IMR-90 (cell line): ENCODE results near the gene FAF1. TPM values are rescaled to one million over a fixed set of nuclear protein-coding genes. Genes with fewer than 3 reads are reported as not detected.

Experiments
- ATAC-seq: fragments of 200-7000 bp; cut with Tn5 transposase; 2 replicates; pipeline ENCODE4 v1.9.1; 2020; ENCODE audit warnings: low read depth, mild to moderate bottlenecking, moderate library complexity
- BruUV-seq: library from RNA; stranded (reverse); fragments of 400-500 nt; replicated peaks from 2 replicates; lab custom pipeline; 2021; lab: Mats Ljungman, UMichigan
- CTCF ChIA-PET: fragments of 300-600 bp; formaldehyde crosslinking; extraction: SDS; loops from one replicate; lab custom pipeline; 2021; ENCODE audit warnings: antibody characterized with exemption; lab: Yijun Ruan, JAX
- POLR2A ChIA-PET: fragments of 300-600 bp; sonication (Branson Sonifier 250); formaldehyde crosslinking; loops from one replicate; lab custom pipeline; 2022; ENCODE audit warnings: antibody characterized with exemption; ENCODE audit not compliant: unreplicated experiment; lab: Charles Lee
- DNase-seq: peaks from one replicate; pipeline ENCODE4 v3.0.0; 2013
- H2AFZ ChIP-seq: replicated peaks from 2 replicates; pipeline ENCODE3; 2013; ENCODE audit warnings: low read length, mild to moderate bottlenecking; ENCODE audit not compliant: poor library complexity
- H2AK5ac ChIP-seq: 2 replicates; pipeline ENCODE4 v1.6.1; 2013; ENCODE audit warnings: low read depth, low read length, inconsistent platforms
- H2AK9ac ChIP-seq: replicated peaks from 2 replicates; pipeline ENCODE3; 2013; ENCODE audit warnings: mild to moderate bottlenecking, low read depth, low read length, moderate library complexity; ENCODE audit not compliant: poor library complexity
- H2BK120ac ChIP-seq: 2 replicates; pipeline ENCODE4 v1.6.1; 2013; ENCODE audit warnings: low read depth, low read length, inconsistent platforms
- H2BK15ac ChIP-seq: 3 replicates; pipeline ENCODE4 v1.6.1; 2013; ENCODE audit warnings: low read depth, low read length, inconsistent platforms
- H2BK20ac ChIP-seq: 2 replicates; pipeline ENCODE4 v1.6.1; 2013; ENCODE audit warnings: low read depth, mild to moderate bottlenecking, inconsistent platforms, low read length, moderate library complexity
- H2BK5ac ChIP-seq: 2 replicates; pipeline ENCODE4 v1.6.1; 2013; ENCODE audit warnings: mild to moderate bottlenecking, low read depth, low read length, inconsistent platforms; ENCODE audit not compliant: poor library complexity, severe bottlenecking
- H3K14ac ChIP-seq: replicated peaks from 2 replicates; pipeline ENCODE4 v1.6.1; 2013; ENCODE audit warnings: low read depth, low read length, inconsistent platforms
- H3K18ac ChIP-seq: 2 replicates; pipeline ENCODE4 v1.6.1; 2013; ENCODE audit warnings: low read depth, low read length, control low read depth
- H3K23ac ChIP-seq: 2 replicates; pipeline ENCODE4 v1.6.1; 2013; ENCODE audit warnings: low read depth, low read length, inconsistent platforms
- H3K27ac ChIP-seq: 2 replicates; pipeline ENCODE4 v1.5.1; 2013; ENCODE audit warnings: mild to moderate bottlenecking, control low read depth, low read length; ENCODE audit not compliant: insufficient read depth
- H3K27me3 ChIP-seq: 2 replicates; pipeline ENCODE4 v1.6.1; 2013; ENCODE audit warnings: low read length; ENCODE audit not compliant: control insufficient read depth, insufficient read depth
- H3K36me3 ChIP-seq: 2 replicates; pipeline ENCODE4 v1.6.1; 2013; ENCODE audit warnings: low read length, mixed read lengths; ENCODE audit not compliant: control insufficient read depth, insufficient read depth
- H3K4ac ChIP-seq: 2 replicates; pipeline ENCODE4 v1.6.1; 2013; ENCODE audit warnings: low read depth, low read length, inconsistent platforms
- H3K4me1 ChIP-seq: 2 replicates; pipeline ENCODE4 v1.6.1; 2013; ENCODE audit warnings: low read length, mixed read lengths; ENCODE audit not compliant: control insufficient read depth, insufficient read depth
- H3K4me2 ChIP-seq: 2 replicates; pipeline ENCODE4 v1.6.1; 2013; ENCODE audit warnings: low read depth, mild to moderate bottlenecking, control low read depth, low read length, moderate library complexity
- H3K4me3 ChIP-seq: 2 replicates; pipeline ENCODE4 v1.5.1; 2013; ENCODE audit warnings: low read depth, mild to moderate bottlenecking, control low read depth, low read length, moderate library complexity; ENCODE audit not compliant: insufficient read depth
- H3K56ac ChIP-seq: 2 replicates; pipeline ENCODE4 v1.6.1; 2013; ENCODE audit warnings: low read length, inconsistent platforms; ENCODE audit not compliant: insufficient read depth; ENCODE audit errors: extremely low read depth
- H3K79me1 ChIP-seq, 2 experiments: 2 replicates each; pipeline ENCODE4 v1.6.1; 2013; ENCODE audit warnings: low read length in 2 of 2, inconsistent platforms in 1 of 2, low read depth in 1 of 2
- H3K9ac ChIP-seq: 2 replicates; pipeline ENCODE4 v1.6.1; 2013; ENCODE audit warnings: low read depth, low read length, control low read depth
- H3K9me1 ChIP-seq: 2 replicates; pipeline ENCODE4 v1.6.1; 2013; ENCODE audit warnings: low read length, inconsistent platforms; ENCODE audit not compliant: insufficient read depth
- H3K9me3 ChIP-seq: 2 replicates; pipeline ENCODE4 v1.6.1; 2013; ENCODE audit warnings: low read length; ENCODE audit not compliant: control insufficient read depth, insufficient read depth
- H4K20me1 ChIP-seq: 2 replicates; pipeline ENCODE4 v1.6.1; 2013; ENCODE audit warnings: low read length, inconsistent platforms; ENCODE audit not compliant: insufficient read depth
- H4K5ac ChIP-seq: 2 replicates; pipeline ENCODE4 v1.6.1; 2013; ENCODE audit warnings: mild to moderate bottlenecking, low read depth, low read length, control low read depth
- H4K8ac ChIP-seq, 2 experiments: 2 replicates each; pipeline ENCODE4 v1.6.1; 2013; ENCODE audit warnings: low read depth in 2 of 2, low read length in 2 of 2, control low read depth in 1 of 2, inconsistent platforms in 1 of 2
- H4K91ac ChIP-seq: 2 replicates; pipeline ENCODE4 v1.6.1; 2013; ENCODE audit warnings: low read depth, low read length, inconsistent platforms; ENCODE audit not compliant: insufficient read depth
- MAZ ChIP-seq: IDR thresholded peaks from 2 replicates; pipeline ENCODE4 v1.6.1; 2012; ENCODE audit warnings: low read depth, mild to moderate bottlenecking, low read length, improper control_type of control experiment, moderate library complexity, borderline replicate concordance
- NFE2L2 ChIP-seq: fragments of 150-350 bp; IDR thresholded peaks from 2 replicates; pipeline ENCODE4 v1.6.1; 2016; ENCODE audit warnings: low read depth, mild to moderate bottlenecking, low read length
- POLR2A ChIP-seq: IDR thresholded peaks from 2 replicates; pipeline ENCODE4 v1.6.1; 2012; ENCODE audit warnings: mild to moderate bottlenecking, low read depth, low read length
- WGBS, 2 experiments: methylation state at CpG; one replicate each; pipeline versions ENCODE4 v1.1.5 to v1.1.7; 2013; ENCODE audit warnings: missing lambda C conversion rate in 2 of 2; ENCODE audit not compliant: insufficient read length in 1 of 2; ENCODE audit errors: extremely low coverage in 2 of 2; 5-methylcytosine and 5-hydroxymethylcytosine counted together
- dilution Hi-C: fragments of 300-500 bp; cut with HindIII; formaldehyde crosslinking; loops from one replicate; pipeline ENCODE4 v1.14.3; 2018; ENCODE audit warnings: low sequenced_read_pairs; ENCODE audit not compliant: unreplicated experiment
- in situ Hi-C: fragments of 300-500 bp; cut with MboI; formaldehyde crosslinking; loops from 3 replicates; pipeline ENCODE4 v1.14.3; 2019; ENCODE audit warnings: low sequenced_read_pairs, inconsistent platforms, mixed read lengths
- intact Hi-C: fragments of 100-400 bp; cut with micrococcal nuclease; formaldehyde crosslinking; loops from 2 replicates; pipeline ENCODE4 v1.10.0; 2022
- polyA plus RNA-seq, 3 experiments: library from polyadenylated mRNA; depleted of rRNA; stranded (reverse); fragments of >200 nt; gene quantifications; 2 replicates each; pipeline ENCODE4 v1.2.3, GENCODE V29; 2012; ENCODE audit warnings: low replicate concordance in 1 of 3
- total RNA-seq: library from RNA; depleted of rRNA; stranded (reverse); fragments of >200 nt; gene quantifications from 2 replicates; pipeline ENCODE4 v1.2.3, GENCODE V29; 2012

FAF1 gene
- total and polyA plus RNA-seq, 2 of the 4 experiments (the other 2 are of a cell fraction): 18.8 to 72.9 TPM

DNA sequence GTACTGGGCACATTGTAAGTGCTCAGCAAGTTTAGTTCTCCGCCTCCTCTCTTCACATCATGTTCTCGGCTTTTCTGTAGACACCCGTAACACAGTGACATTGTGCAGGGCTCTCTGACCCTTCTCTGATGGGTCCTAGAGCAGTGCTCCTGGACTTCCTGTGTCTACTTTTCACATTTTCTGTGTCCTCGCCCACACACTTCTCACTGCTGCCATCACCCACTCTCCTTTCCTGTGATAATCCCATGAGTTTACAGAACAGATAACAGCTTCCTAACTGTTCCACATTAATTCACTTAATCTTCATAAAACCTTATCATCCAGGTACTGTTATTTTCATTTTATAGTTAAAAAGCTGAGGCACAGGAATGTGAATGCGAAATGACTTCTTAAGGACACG, 523.6 kb downstream of the FAF1 start:
- no peaks in the 10 kb centered on the region for H4K20me1 ChIP-seq
- H3K14ac ChIP-seq: no peak overlapping the region
- H2AK9ac ChIP-seq: no peak overlapping the region
- ATAC-seq: no peak
- ChIA-PET POLR2A (interaction anchor here (0.6 kb wide), 1 partner anchor 346 kb away, joined by 4 read pairs; no protein-coding TSS in a partner anchor), CTCF (no interaction called here)
- H2AK5ac ChIP-seq: no peak overlapping the region
- no peak overlapping the region for H2BK5ac ChIP-seq
- DNase-seq: no peak
- peaks cover 12% of the 10 kb centered on the region for H3K27me3 ChIP-seq
- dilution Hi-C loops: no loop called here
- no peak overlapping the region for H3K4me2 ChIP-seq
- TF ChIP-seq POLR2A: no peak
- no peak for TF ChIP-seq NFE2L2
- TF ChIP-seq MAZ: no peak
- in situ Hi-C loops: no loop called here
- no peaks in the 10 kb centered on the region for H3K79me1 ChIP-seq
- no peak overlapping the region for H4K8ac ChIP-seq
- no peak overlapping the region for H4K5ac ChIP-seq
- intact Hi-C loops: no loop called here
- no peak overlapping the region for H3K18ac ChIP-seq
- no peak overlapping the region for H3K27ac ChIP-seq
- 100% methylated on average over 1 of the region's 6 CpGs; no CpG with 5 or more reads in 1 of the 2 experiments for WGBS, 2 experiments
- H4K91ac ChIP-seq: no peak overlapping the region
- no peak overlapping the region for H3K23ac ChIP-seq
- H3K9me3 ChIP-seq: no peaks in the 10 kb centered on the region
- no peak overlapping the region for H2BK20ac ChIP-seq
- no peaks in the 10 kb centered on the region for H3K4me1 ChIP-seq
- H3K4ac ChIP-seq: no peak overlapping the region
- H2AFZ ChIP-seq: no peak overlapping the region
- H3K56ac ChIP-seq: no peak overlapping the region
- peaks cover 2% of the 10 kb centered on the region; the same call in 1 of the 2 replicates for H3K36me3 ChIP-seq
- H2BK15ac ChIP-seq: no peak overlapping the region
- no peak overlapping the region for H2BK120ac ChIP-seq
- BruUV-seq: no TSS peak
- no peak overlapping the region for H3K9ac ChIP-seq
- H3K4me3 ChIP-seq: no peak overlapping the region
- no peaks in the 10 kb centered on the region for H3K9me1 ChIP-seq
